HG03354 (cell line): Measurements from ENCODE around the gene FKRP.

ENCODE experiments used
- ATAC-seq: cut with Tn5 transposase; IDR thresholded peaks from one replicate; pipeline ENCODE4 v1.9.1; 2021; ENCODE audit warnings: mild to moderate bottlenecking; ENCODE audit not compliant: unreplicated experiment, poor library complexity, severe bottlenecking

FKRP gene

DNA sequence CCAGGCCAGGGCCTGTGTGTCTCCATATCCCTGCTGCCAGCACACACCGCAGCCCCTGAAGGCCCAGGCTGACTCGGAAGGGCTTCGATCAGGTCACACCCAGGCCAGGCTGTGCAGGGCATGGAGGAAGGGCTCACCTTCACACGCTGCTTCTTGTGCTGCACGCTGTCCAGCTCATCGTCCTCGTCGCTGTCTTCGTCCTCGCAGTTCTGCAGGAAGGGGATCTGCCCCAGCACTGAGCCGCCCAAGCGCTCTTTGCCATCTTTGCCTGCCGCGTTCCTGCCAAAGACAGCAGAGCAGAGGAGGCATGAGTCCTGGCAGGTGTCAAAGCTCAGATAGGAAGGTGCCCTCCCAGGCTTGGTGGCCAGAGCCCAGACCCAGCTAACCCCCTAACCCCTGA lies 15.3 kb upstream of the FKRP start:
- ATAC-seq: no peak

DNA sequence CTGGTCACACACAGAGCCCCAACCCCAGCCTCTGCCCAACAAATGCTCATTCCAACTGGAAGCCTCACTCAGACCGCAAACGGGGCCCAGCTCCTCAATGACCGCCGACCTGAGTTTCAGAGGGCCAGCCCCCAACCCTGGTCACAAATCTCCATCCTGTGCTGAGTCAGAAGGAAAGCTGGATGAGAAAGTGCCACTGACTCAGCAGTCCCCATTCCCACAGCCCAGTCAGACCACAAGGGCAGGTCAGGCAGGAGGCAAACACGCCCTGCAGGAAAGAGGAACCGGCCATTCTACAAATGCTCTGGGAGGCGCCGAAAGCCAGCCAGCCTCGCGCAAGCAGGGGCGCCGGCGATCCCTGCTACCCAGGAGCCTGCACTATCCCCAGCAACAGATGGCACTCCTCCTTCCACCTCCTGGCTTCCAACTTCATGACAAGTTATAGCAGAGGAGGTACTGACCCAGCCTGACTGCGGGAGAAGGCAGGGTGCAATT lies 14.8 kb upstream of the FKRP start:
- ATAC-seq: no peak

DNA sequence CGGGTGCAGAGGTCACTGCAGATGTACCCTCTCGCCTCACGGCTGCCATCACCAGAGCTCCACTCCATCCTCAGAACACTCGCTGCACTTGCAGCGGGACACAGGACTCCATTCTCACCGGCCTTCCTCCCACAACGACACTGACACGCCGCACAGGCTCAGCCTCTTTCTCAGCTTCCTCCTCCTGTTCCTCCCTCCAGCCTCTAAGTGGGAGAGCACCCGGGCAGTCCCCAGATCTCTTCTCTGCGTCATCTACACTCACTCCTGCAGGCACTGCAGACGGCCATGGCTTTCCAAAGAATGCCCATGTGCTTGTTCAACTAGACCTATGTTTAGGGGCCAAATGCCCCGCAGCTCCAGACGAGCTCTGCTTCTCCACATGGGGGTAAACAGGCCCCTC lies 14.3 kb upstream of the FKRP start:
- no peak for ATAC-seq

DNA sequence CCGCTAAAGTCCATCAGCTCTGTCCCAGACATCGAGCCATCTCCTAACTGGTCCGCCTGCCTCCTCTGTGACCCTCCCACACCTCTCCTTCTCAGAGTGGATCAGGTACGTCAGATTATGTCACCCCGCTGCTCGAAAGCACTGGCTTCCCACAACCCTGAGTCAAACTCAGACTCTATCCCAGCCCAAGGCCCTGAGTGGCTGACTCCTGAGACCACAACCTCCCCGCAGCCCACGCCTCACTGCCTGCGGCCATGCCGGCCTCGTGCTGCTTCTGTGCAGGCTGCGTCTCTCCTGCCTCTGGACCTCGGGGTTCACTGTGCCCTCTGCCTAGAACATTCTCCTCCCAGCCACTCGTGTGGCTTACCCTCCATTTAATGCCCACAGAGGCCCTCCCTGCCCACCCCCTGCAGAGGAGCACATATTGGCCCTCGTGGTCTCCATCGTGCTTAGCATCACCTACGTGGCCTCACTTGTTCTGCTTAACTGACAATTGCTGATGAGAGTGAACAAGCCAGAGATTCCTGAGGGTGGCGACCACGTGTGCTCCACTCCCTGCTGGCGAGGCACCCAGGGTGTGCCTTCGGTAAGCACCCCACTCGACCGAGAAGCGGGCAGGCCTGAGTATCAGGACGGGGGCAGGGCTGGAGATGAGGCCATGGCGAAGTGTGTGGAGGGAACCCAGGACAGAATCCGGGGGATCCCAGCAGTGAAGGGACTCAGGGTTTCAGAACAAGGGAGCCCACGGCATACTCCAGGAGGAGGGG lies 13.5 kb upstream of the FKRP start:
- ATAC-seq: no peak

DNA sequence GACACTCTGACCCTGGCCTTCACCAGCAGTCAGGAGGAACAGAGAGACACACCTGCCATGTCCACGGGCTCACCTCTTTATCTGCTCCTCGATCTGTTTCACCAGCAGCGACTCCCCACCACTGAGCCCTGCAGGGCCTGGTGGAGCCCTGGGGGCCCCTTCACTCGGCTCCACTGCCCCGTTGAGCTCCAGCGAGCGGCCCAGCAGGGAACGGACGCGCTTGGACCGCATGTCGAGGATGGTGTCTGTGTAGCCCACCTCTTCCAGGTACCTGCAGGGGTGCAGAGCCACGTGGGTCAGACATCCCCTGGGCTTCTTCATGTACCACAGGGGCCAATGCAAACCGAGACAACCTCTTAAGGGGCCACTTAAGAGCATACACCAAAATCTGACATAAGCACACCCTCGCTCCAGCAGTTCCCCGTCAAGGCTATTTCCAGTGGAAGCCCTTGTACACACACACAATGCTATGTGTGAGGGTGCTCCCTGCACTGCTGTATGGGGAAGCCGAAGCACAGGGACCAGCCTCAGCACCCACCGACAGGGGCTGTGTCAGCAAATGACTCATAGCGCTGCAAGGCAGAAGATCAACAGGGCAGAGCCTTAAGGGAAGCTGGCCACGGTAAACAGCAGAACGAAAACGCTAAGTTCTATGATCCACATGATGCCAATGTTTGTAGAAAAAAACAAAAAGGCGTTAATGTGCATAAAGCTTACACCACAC lies 12.7 kb upstream of the FKRP start:
- no peak for ATAC-seq

DNA sequence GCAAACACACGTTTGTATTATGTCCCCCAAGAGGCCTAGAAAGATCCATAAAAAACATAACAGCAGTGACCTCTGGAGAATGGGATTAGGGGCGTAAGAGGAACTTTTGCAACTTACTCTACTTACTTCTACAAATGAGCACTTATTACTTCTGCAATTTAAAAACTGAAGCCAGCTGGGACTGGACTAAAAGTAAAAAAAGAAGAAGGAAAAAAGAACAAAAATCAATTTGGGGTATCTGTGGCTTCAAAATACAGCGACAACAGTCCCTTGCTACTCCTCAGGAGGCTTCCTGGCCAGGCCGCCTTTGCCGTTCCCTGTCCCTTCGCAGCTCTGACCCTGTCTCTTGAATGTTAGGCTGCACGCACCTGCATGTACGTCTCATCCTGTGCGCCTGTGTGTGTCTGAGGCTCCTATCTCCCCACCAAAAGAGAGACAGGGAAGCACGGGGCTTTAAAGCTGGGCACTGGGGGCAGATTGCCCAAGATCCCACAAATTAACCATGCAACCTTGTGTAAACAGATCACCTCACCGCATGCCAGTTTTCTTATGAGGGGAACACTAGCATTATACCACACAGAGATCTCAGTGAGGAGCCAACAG lies 12.1 kb upstream of the FKRP start:
- no peak for ATAC-seq

DNA sequence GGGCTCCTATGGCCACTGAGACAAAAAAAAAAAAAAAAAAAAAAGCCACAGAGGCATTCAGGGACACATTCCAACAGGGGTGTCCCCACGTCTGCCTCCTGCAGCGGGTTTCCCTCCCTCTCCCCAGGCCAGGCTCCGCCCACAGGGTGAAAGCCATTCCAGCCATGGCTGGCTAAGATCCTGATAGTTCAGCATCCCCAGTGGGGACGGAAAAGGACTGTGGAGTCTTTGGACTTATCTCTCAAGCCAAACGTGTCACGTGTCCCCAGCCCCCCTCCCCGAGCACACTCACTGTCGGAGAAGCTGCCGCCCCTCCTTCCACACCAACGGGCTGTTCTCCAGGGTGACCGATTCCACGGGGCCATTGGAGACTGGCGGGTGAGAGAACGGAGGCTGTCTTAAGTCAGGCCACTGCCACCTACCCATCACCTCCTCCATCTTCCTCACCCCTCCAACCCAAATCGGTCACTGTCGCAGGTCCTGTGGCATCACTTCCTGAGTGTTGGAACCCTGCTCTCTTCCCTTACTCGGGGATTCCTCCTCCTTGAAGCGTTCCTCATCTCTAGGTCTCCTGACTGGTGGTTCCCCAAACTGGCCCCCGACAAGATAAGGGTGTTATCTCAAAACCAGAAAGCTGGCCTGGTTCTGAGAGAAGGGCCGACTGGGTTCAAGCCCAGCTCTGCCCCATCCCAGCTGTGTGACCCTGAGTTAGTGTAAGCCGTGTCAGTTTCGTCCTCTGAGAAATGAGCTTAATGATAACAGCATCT lies 9.1 kb upstream of the FKRP start:
- ATAC-seq: no peak

DNA sequence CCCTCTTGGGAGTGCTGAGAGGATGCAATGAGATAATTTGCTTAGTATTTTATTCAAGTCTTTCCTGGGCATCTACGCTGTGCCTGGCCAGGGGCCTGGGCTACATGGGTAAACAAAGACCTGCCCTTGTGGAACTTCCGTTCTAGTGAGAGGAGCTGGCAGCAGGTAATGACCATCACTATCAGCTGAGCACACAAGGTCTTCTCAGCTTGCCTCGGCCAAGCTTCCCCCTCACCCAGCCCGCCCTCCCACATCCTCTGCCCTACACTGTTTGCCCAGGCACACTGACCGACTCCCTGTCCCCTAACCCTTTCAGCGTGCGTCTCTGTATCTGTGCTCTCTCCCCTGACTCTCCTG lies 8.6 kb upstream of the FKRP start:
- no peak for ATAC-seq

DNA sequence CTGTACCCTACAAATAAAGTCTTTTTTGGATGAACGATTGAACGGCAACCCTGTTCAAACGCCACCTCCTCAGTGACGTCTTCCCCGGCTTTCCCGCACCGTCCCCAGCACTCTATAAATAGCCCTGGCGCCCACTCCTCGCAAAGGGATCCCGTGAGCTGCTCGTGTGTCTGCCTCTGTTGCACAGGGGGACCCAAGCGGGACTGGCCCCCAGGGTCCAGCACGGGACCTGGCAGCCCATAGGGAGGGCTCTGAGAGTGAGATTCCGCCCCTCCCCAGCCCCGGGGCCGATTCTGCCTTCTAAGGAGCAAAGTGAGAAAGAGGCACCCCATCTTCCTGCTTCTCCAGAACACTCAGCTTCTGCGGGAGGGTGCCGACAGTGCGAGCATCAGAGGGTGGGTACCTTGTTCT lies 8.1 kb upstream of the FKRP start:
- no peak for ATAC-seq

DNA sequence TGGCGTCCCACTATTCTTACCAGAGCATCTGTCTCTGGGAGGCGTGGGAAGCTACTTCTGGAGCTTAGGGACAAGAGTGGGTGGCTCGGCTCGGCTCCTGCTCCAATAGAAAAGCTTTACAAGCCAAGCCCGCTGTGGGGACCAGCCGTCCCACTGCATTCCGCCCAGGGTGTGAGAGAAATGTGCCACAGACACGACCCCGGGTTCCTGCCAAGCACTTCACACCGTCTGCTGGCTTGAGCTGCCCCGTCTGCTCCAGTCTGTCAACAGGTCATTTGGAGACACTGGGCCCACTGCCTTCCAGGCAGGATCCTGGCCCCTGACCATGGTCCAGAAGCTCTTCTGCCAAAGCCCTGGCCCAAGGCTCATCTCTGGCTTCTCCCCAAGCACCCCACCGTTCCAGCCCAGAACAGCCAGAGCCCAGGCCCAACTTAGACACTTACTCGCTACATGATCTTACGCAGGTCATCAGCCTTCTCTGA lies 6.5 kb upstream of the FKRP start:
- ATAC-seq: no peak

DNA sequence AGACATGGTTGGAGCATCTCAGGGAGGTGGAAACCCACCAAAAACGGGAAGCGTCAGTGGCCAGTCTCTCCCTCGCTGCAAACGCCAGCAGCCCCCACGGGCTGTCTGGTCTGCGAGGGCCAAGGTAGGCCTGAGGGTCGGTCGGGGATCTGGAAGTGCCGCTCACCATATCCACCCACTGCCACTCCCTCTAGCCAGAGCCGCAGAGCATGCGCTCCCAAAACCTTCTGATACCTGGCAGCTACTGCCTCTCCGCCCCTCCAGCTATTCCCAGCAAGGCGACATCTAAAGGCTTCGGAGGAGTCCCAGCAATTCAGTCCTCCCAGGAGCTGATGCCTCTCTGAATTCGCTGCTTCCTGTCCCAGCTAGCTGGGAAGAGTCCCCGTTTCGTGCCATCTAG lies 4.4 kb upstream of the FKRP start:
- ATAC-seq: no peak

DNA sequence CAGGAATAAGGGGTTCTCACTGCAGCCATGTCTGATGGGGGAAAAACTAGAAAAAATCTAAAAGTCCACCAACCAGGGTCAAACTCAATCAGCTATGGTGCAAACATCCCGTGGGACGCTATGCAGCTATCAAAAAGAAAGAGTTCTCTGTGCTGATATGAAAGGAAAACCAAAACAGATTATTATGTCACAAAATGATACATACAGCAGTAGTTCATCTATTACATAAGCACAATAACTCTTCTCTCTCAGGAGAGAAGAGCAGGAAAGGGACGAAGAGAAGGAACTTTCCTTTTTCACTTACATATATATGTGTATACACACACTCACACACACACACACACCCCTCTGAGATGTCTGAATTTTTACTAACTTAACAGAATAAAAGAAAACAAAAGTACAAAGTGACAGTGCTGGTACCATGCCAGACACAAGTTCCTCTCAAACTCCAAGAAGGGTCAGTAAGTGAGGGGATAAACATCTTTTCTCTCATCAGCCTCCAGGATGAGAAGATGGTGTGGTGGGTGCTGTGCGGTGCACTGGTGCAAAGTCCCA lies 2.9 kb upstream of the FKRP start:
- ATAC-seq: no peak

DNA sequence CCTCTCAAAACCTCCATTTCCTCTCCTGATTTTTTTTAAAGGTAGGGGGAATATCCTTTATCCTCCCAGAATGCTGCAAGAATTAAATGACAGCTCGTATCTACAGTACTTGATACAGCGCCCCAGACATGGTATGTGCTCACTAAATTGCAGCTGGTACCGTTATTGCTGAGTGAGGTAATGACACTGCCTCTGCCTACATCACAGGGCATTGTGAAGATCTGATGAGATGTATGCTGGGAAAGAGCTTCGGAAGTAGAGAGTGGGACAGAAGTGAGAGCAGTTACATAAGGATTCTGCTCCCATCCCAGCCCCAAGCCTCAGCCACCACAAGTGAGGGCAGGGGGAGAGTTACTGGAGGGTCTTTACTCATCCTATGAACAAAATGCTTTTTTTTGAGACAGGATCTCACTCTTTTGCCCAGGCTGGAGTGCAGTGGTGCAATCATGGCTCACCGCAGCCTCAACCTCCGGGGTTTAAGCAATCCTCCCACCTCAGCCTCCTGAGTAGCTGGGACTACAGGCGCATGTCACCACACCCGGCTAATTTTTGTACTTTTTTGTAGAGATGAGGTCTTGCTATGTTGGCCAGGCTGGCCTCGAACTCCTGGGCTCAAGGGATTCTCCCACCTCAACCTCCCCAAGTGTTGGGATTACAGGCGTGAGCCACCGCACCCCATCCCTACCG lies 1.7 kb upstream of the FKRP start:
- no peak for ATAC-seq

DNA sequence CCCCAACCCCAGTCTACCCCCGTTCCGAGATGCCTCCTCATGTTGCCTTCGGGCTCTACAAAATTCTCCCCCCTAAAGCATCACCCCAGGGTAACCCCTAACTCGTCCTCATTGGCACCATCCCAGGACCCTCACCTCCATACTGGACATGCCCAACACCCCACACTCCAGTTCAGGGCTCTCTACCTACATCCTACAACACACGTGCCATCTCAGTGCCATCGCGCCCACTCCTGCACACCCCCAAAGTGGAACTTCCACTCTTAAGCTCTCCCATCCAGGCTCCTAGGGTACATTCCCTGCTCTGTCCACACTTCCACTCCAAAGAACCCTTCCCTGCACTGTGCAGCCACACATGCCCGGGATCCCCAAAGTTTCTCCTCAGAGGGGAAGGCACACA lies 827 bp upstream of the FKRP start:
- ATAC-seq: no peak

DNA sequence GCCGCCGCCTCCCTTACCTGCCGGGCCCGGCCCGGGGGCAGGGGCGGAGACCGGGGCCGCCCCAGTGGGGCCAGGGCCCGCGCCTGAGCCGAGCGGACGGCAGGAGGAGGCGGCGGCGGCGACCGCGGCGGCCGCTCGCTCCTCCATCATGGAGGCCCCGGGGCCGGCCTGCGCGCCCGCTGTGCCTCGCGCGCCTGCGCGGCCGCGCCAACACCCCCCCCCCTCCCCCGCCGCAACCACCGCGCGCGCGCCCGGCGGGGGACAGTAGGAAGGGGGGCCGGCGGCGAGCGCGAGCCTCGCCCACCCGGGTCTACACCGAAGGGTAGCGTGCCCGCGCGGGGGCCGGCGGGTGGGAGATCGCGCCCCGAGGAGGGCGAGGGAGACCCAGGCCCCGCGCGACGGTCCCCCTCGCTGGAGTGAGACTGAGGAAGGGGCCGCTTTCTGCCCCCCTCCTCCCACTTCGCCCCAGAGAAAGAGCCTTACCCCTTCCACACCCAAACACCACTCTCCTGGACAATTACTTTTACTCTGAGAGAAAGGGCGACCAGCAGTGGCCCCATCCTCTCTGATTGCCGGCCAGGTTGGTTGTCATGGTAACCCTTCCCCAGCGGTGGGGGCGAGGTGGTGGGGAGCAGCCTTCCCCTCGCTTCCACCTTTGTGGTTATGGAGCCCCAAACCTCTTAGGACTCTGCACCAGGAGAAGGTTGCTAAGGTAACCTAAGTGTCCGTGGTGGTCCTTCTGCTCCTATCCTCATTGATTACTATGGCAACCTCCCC lies 612 bp downstream of the FKRP start, which contains the start of gene STRN4:
Gene STRN4 (minus strand): TSS at position 170 of the 777 bp plus-strand sequence. CDS start 20 bp downstream, at position 150.
- peak; percentile 53 for ATAC-seq

DNA sequence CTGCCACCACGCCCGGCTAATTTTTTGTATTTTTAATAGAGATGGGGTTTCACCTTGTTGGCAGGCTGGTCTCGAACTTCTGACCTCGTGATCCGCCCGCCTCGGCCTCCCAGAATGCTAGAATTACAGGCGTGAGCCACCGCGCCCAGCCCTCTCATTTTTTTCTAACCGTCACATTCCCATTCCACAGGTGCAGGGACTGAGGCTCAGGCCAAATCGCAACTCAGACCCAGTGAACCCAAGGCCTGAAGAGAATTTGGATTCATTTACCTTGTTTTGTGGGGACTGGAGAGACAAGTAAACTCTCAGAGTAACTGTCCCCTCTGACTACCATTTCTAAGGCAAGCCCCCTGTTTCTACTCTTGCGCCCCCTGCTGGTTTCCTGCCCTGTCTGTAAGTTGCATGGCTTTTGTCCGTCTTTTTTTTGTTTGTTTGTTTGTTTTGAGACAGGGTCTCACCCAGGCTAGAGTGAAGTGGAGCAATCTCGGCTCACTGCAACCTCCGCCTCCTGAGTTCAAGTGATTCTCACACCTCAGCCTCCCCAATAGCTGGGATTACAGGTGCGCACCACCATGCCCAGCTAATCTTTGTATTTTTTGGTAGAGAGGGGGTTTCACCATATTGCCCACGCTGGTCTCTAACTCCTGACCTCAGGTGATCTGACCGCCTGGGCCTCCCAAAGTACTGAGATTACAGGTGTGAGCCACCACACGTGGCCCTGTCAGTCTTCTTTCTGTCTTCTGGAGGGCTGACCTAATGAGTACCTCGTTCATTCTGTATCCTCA lies 2.7 kb downstream of the FKRP start:
- ATAC-seq: no peak

DNA sequence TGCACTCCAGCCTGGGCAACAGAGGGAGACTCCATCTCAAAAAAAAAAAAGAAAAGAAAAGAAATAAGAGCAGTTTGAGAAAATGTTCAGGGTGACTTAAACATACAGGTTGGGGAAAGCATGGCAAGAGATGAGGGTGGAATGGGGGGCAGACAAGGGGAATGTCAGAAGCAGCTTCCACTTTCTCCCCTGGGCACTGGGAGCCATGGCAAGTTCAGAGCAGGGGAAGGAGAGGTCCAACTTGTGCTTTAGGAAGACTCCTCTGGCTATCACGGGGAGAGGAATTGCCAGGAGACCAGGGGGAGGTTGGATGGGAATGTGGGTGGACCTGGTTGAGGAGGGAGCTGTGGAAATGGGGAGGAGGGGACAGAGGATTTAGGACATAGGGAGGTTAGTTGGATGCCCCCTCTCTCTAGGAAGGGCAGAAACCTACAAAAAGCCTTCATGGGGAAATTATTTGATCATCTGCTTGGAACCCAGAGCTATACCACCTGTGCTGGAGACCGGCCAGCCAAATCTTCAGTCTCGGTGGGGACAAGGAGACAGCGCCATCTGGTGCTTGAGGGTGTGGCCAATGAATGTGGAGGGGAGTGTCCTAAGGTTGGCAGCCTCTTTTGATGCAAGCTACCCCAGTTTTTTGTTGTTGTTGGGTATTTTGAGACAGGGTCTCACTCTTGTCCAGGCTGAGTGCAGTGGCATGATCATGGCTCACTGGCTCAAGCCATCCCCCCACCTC lies 7.7 kb downstream of the FKRP start:
- no peak for ATAC-seq
